Keratinocyte (primary cell): Measurements from ENCODE around the gene LRRIQ1.

ENCODE experiments used
- EZH2 ChIP-seq: IDR thresholded peaks from one replicate; pipeline ENCODE4 v1.6.1; 2012; ENCODE audit warnings: inconsistent platforms, mild to moderate bottlenecking, low read length, moderate library complexity
- TF ChIP-seq, protein P1 (sequence below), 3 experiments: IDR thresholded peaks in 1 of 3; conservative IDR thresholded peaks in 1 of 3; optimal IDR thresholded peaks in 1 of 3; 2 replicates in 2 of 3; 3 replicates in 1 of 3; pipeline versions ENCODE3 to v1.5.1; 2011; ENCODE audit warnings: low read length in 3 of 3, mild to moderate bottlenecking in 3 of 3, moderate library complexity in 2 of 3, control low read depth in 1 of 3, inconsistent platforms in 1 of 3; ENCODE audit not compliant: insufficient read depth in 2 of 3; ENCODE audit errors: extremely low read depth in 1 of 3

DNA sequence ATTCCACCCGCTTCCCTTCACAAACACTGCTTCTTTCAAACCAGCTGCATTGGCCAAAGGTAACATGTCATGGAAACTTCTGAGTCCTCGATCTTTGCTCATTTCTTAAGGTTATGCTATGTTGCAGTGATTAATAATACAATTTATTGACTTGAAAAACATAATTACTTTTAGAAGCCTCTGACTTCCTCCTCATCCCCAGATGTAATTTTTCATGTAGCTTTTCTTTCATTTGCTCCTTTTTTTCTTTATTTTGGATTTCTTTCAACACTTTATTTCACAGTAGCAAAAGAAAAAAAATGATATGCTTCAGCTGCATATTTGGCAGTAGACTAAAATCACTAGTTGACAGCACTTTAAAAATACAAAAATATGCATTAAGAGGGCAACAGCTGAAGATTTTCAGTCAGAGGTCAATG lies 116.2 kb downstream of the LRRIQ1 start:
- TF ChIP-seq, protein P1, sequence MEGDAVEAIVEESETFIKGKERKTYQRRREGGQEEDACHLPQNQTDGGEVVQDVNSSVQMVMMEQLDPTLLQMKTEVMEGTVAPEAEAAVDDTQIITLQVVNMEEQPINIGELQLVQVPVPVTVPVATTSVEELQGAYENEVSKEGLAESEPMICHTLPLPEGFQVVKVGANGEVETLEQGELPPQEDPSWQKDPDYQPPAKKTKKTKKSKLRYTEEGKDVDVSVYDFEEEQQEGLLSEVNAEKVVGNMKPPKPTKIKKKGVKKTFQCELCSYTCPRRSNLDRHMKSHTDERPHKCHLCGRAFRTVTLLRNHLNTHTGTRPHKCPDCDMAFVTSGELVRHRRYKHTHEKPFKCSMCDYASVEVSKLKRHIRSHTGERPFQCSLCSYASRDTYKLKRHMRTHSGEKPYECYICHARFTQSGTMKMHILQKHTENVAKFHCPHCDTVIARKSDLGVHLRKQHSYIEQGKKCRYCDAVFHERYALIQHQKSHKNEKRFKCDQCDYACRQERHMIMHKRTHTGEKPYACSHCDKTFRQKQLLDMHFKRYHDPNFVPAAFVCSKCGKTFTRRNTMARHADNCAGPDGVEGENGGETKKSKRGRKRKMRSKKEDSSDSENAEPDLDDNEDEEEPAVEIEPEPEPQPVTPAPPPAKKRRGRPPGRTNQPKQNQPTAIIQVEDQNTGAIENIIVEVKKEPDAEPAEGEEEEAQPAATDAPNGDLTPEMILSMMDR (optimal IDR thresholded peaks at IDR 0.05 in 1 of 3, IDR thresholded peaks at IDR 0.05 in 1 of 3, conservative IDR thresholded peaks at IDR 0.05 in 1 of 3; ENCODE audit: extremely low read depth in 1 of 3, insufficient read depth in 2 of 3, low read length in 3 of 3), result no peak
- no peak for TF ChIP-seq EZH2
